Kidney (tissue), 14 donors: ENCODE results near the gene ADGRF3. TPM values are rescaled to one million over a fixed set of nuclear protein-coding genes. Genes with fewer than 3 reads are reported as not detected.

ENCODE experiments used
- DNase-seq, 5 donors: peaks; one replicate each; pipeline ENCODE4 v3.0.0-alpha.2; 2013 to 2020
- FAIRE-seq: peaks from 2 replicates; lab custom pipeline; 2012; peaks lifted over from hg19 to GRCh38; lab: Jason Lieb, UNC
- H3K27ac ChIP-seq, 2 donors: one replicate each; pipeline ENCODE4 v1.7.0; 2013; ENCODE audit warnings: low read depth in 2 of 2, low read length in 2 of 2, inconsistent platforms in 1 of 2
- H3K27me3 ChIP-seq: one replicate; pipeline ENCODE4 v1.7.1; 2013; ENCODE audit warnings: low read length, inconsistent platforms; ENCODE audit not compliant: control insufficient read depth, insufficient read depth
- H3K36me3 ChIP-seq, 3 donors: one replicate each; pipeline versions ENCODE4 v1.7.0 to v1.7.1; 2013; ENCODE audit warnings: low read length in 3 of 3, control low read depth in 1 of 3, inconsistent platforms in 1 of 3; ENCODE audit not compliant: insufficient read depth in 3 of 3, control insufficient read depth in 2 of 3
- H3K4me1 ChIP-seq, 3 donors: one replicate each; pipeline versions ENCODE4 v1.7.0 to v1.7.1; 2013; ENCODE audit warnings: low read length in 3 of 3, inconsistent platforms in 1 of 3, low read depth in 1 of 3; ENCODE audit not compliant: control insufficient read depth in 2 of 3, insufficient read depth in 2 of 3
- H3K4me3 ChIP-seq, 3 donors: one replicate each; pipeline versions ENCODE4 v1.7.0 to v1.8.1; 2013; ENCODE audit warnings: low read length in 3 of 3, control low read depth in 1 of 3, inconsistent platforms in 1 of 3
- H3K9ac ChIP-seq, 3 donors: one replicate each; pipeline versions ENCODE4 v1.7.0 to v1.7.1; 2013; ENCODE audit warnings: low read length in 3 of 3, control low read depth in 1 of 3, inconsistent platforms in 1 of 3
- H3K9me3 ChIP-seq, 3 donors: one replicate each; pipeline versions ENCODE4 v1.7.0 to v1.7.1; 2013; ENCODE audit warnings: low read length in 3 of 3, control low read depth in 1 of 3, inconsistent platforms in 1 of 3; ENCODE audit not compliant: control insufficient read depth in 2 of 3, insufficient read depth in 1 of 3
- CTCF ChIP-seq: IDR thresholded peaks from 3 replicates; pipeline ENCODE4 v1.5.1; 2012; ENCODE audit warnings: mild to moderate bottlenecking, moderate library complexity, borderline replicate concordance; ENCODE audit not compliant: insufficient read depth; ENCODE audit errors: extremely low read depth
- intact Hi-C: fragments of 100-400 bp; cut with DNase I; formaldehyde crosslinking; loops from one replicate; pipeline ENCODE4 v1.11.1; 2022
- polyA plus RNA-seq: library from polyadenylated mRNA; stranded (reverse); fragments of 350-450 nt; fragmentation: Illumina TruSeq; extraction: RNeasy Lipid Tissue Mini Kit (QIAGEN cat#74804); gene quantifications from one replicate; pipeline ENCODE4 v1.2.3, GENCODE V29; 2014; ENCODE audit warnings: low read depth, low replicate concordance; ENCODE audit not compliant: insufficient read depth
- total RNA-seq: library from RNA; stranded (reverse); fragmentation: NEBNext Ultra II Directional; extraction: Animal tissue kit (Norgen Biotek cat#: 25700); gene quantifications from one replicate; pipeline ENCODE4 v1.2.1, GENCODE V29; 2021
- donor health status: control.
- donor health status: control.
- donor health status: control.
- donor health status: control.
- donor health status: control.
- donor health status: DM: yes; HTN: yes; CAD: no.
- donor health status: Normal renal cell carcinoma (clear cell type).

ADGRF3 gene
- total and polyA plus RNA-seq, 2 donors from 2014 or later = 0.94 to 1.8 TPM

- peak overlapping the region; percentile 66 to 100 (median 82) for H3K9ac ChIP-seq
- H3K27ac ChIP-seq = peak overlapping the region in 1 of 2 donors; percentile 57
- no peak for FAIRE-seq
- no peaks in the 10 kb centered on the region for H3K27me3 ChIP-seq
- H3K4me1 ChIP-seq = peaks cover 0 to 18% (median 5%) of the 10 kb centered on the region in 3 donors
- intact Hi-C loops = no loop called here
- H3K36me3 ChIP-seq = no peaks in the 10 kb centered on the region
- TF ChIP-seq CTCF = no peak
- DNase-seq = no peak
- no peaks in the 10 kb centered on the region for H3K9me3 ChIP-seq
- H3K4me3 ChIP-seq = peak overlapping the region; percentile 74 to 95 (median 85)
Observed at GRCh38 chr2:26347286-26347865, 787 bp upstream of the ADGRF3 start.

GRCh38 chr2:26345545-26346453, 790 bp downstream of the ADGRF3 start, which contains the start of gene SELENOI:
TSS of gene SELENOI (plus strand) at chr2:26346143. CDS start at chr2:26346233, 90 bp downstream.
- FAIRE-seq (peak; percentile 82), DNase-seq (peak; percentile 99 to 100 (median 100))
- Histone ChIP-seq H3K27me3 (no peaks in the 10 kb centered on the region), H3K9ac (peak within 1 kb of the TSS; percentile 90 to 100 (median 100)), H3K36me3 (no peaks in the 10 kb centered on the region), H3K4me3 (peak within 1 kb of the TSS; percentile 95 to 100 (median 96)), H3K4me1 (peaks cover 0 to 18% (median 5%) of the 10 kb centered on the region in 3 donors), H3K27ac (peak within 1 kb of the TSS; percentile 95 to 97), H3K9me3 (no peaks in the 10 kb centered on the region)
- intact Hi-C loops = no loop called here
- TF ChIP-seq CTCF = no peak

GRCh38 chr2:26345283-26345544, 1.4 kb downstream of the ADGRF3 start:
- Histone ChIP-seq H3K4me3 (peak overlapping the region; percentile 95 to 100 (median 96)), H3K9me3 (no peaks in the 10 kb centered on the region), H3K27ac (peak overlapping the region; percentile 95 to 97), H3K27me3 (no peaks in the 10 kb centered on the region), H3K4me1 (peaks cover 0 to 18% (median 5%) of the 10 kb centered on the region in 3 donors), H3K9ac (peak overlapping the region; percentile 90 to 100 (median 100)), H3K36me3 (no peaks in the 10 kb centered on the region)
- intact Hi-C loops = no loop called here
- DNase-seq = no peak
- no peak for FAIRE-seq
- no peak for TF ChIP-seq CTCF
